A549 (cell line): Measurements from ENCODE around the gene STAT4. TPM values are rescaled to one million over a fixed set of nuclear protein-coding genes. Genes with fewer than 3 reads are reported as not detected.

Experiments used
- BHLHE40 ChIP-seq: IDR thresholded peaks from 2 replicates; pipeline ENCODE4 v1.6.1; 2012; ENCODE audit warnings: low read depth, low read length, inconsistent platforms
- CBX2 ChIP-seq: fragments of 200-600 bp; sonication (generic); IDR thresholded peaks from 2 replicates; pipeline ENCODE4 v1.6.1; 2016; ENCODE audit warnings: low read depth, mild to moderate bottlenecking, borderline replicate concordance
- CBX8 ChIP-seq: fragments of 200-600 bp; sonication (generic); IDR thresholded peaks from 2 replicates; pipeline ENCODE4 v1.6.1; 2016
- CHD4 ChIP-seq: fragments of 200-600 bp; sonication (generic); IDR thresholded peaks from 2 replicates; pipeline ENCODE4 v1.6.1; 2016; ENCODE audit warnings: antibody characterized with exemption, mild to moderate bottlenecking, borderline replicate concordance
- EHF ChIP-seq: fragments of 250-450 bp; sonication (Bioruptor Pico); IDR thresholded peaks from 2 replicates; pipeline ENCODE4 v1.5.0; 2020; ENCODE audit warnings: mild to moderate bottlenecking
- EHMT2 ChIP-seq: fragments of 200-600 bp; sonication (generic); IDR thresholded peaks from 2 replicates; pipeline ENCODE4 v1.6.1; 2016; ENCODE audit warnings: antibody characterized with exemption, low read depth, mild to moderate bottlenecking, moderate library complexity
- FOSL2 ChIP-seq, 2 experiments: fragments of 450-650 bp in 1 of 2; fragments of >200 bp in 1 of 2; sonication (Bioruptor Twin) in 1 of 2; formaldehyde crosslinking; IDR thresholded peaks; 2 replicates each; pipeline versions ENCODE4 v1.5.0 to v1.6.1; 2016 to 2020; ENCODE audit warnings: mild to moderate bottlenecking in 1 of 2, moderate library complexity in 1 of 2
- GATA3 ChIP-seq: IDR thresholded peaks from 2 replicates; pipeline ENCODE4 v1.6.1; 2012; ENCODE audit warnings: borderline replicate concordance
- HEYL ChIP-seq: fragments of 250-450 bp; sonication (Bioruptor Pico); IDR thresholded peaks from 2 replicates; pipeline ENCODE4 v1.8.0; 2021; ENCODE audit warnings: mild to moderate bottlenecking, moderate library complexity
- HMGXB4 ChIP-seq: fragments of 250-450 bp; sonication (Bioruptor Pico); IDR thresholded peaks from 2 replicates; pipeline ENCODE4 v1.5.0; 2021; ENCODE audit warnings: mild to moderate bottlenecking, moderate library complexity, borderline replicate concordance
- HOXA7 ChIP-seq: fragments of 250-450 bp; sonication (Bioruptor Pico); IDR thresholded peaks from 2 replicates; pipeline ENCODE4 v1.5.0; 2020; ENCODE audit warnings: mild to moderate bottlenecking, moderate library complexity
- JUNB ChIP-seq: fragments of >200 bp; sonication (Bioruptor Twin); formaldehyde crosslinking; IDR thresholded peaks from 2 replicates; pipeline ENCODE4 v1.6.1; 2016
- KDM1A ChIP-seq: fragments of 200-600 bp; sonication (generic); IDR thresholded peaks from 2 replicates; pipeline ENCODE4 v1.6.1; 2016; ENCODE audit warnings: low read depth, mild to moderate bottlenecking
- KDM5A ChIP-seq: fragments of 200-600 bp; sonication (generic); IDR thresholded peaks from 2 replicates; pipeline ENCODE4 v1.6.1; 2016; ENCODE audit warnings: antibody characterized with exemption, mild to moderate bottlenecking
- MAFK ChIP-seq: fragments of 450-650 bp; IDR thresholded peaks from 2 replicates; pipeline ENCODE4 v1.6.1; 2014; ENCODE audit not compliant: partially characterized antibody
- MAX ChIP-seq: IDR thresholded peaks from 2 replicates; pipeline ENCODE4 v1.6.1; 2012
- MYC ChIP-seq: IDR thresholded peaks from 2 replicates; pipeline ENCODE4 v1.6.1; 2012; ENCODE audit warnings: mild to moderate bottlenecking, inconsistent platforms, low read length, improper control_type of control experiment, borderline replicate concordance
- NFE2L2 ChIP-seq: fragments of 150-350 bp; conservative IDR thresholded peaks from 2 replicates; pipeline ENCODE4 v1.6.1; 2014; ENCODE audit warnings: low read length
- NPAS2 ChIP-seq: fragments of 250-450 bp; sonication (Bioruptor Pico); IDR thresholded peaks from 2 replicates; pipeline ENCODE4 v1.8.0; 2022; ENCODE audit warnings: mild to moderate bottlenecking, moderate library complexity, borderline replicate concordance
- POLR2AphosphoS2 ChIP-seq: conservative IDR thresholded peaks from 2 replicates; pipeline ENCODE4 v1.6.1; 2012; ENCODE audit warnings: low read length, improper control_type of control experiment, inconsistent platforms
- RAD21 ChIP-seq, 2 experiments: fragments of >200 bp in 1 of 2; sonication (Bioruptor Twin) in 1 of 2; formaldehyde crosslinking in 1 of 2; IDR thresholded peaks in 1 of 2; conservative IDR thresholded peaks in 1 of 2; 2 replicates in 1 of 2; 3 replicates in 1 of 2; pipeline ENCODE4 v1.6.1; 2012 to 2018; ENCODE audit warnings: inconsistent platforms in 1 of 2
- REST ChIP-seq: fragments of 200-600 bp; sonication (generic); IDR thresholded peaks from 2 replicates; pipeline ENCODE4 v1.6.1; 2016; ENCODE audit warnings: antibody characterized with exemption, mild to moderate bottlenecking, moderate library complexity
- SMC3 ChIP-seq: fragments of >200 bp; sonication (Bioruptor Twin); formaldehyde crosslinking; IDR thresholded peaks from 3 replicates; pipeline ENCODE4 v1.6.1; 2018; ENCODE audit warnings: inconsistent platforms
- TP53 ChIP-seq: fragments of 250-450 bp; sonication (Bioruptor Pico); IDR thresholded peaks from 2 replicates; pipeline ENCODE4 v1.5.0; 2021; ENCODE audit warnings: mild to moderate bottlenecking, moderate library complexity
- ZC3H11A ChIP-seq: fragments of 450-650 bp; IDR thresholded peaks from 2 replicates; pipeline ENCODE4 v1.6.1; 2014; ENCODE audit warnings: antibody characterized with exemption, mild to moderate bottlenecking
- ZNF302 ChIP-seq: fragments of 250-450 bp; sonication (Bioruptor Pico); IDR thresholded peaks from 2 replicates; pipeline ENCODE4 v1.9.0; 2021; ENCODE audit warnings: inconsistent platforms, mild to moderate bottlenecking, moderate library complexity
- ZSCAN20 ChIP-seq: fragments of 250-450 bp; sonication (Bioruptor Pico); IDR thresholded peaks from 2 replicates; pipeline ENCODE4 v1.8.0; 2022; ENCODE audit warnings: mild to moderate bottlenecking, moderate library complexity
- polyA plus RNA-seq, 4 experiments: library from polyadenylated mRNA; depleted of rRNA in 3 of 4; stranded (reverse); fragments of >200 nt; fragmentation: RNase III in 1 of 4; extraction: RNeasy Plus Mini Kit Qiagen cat#74134 plus additional on column Dnase treatment in 1 of 4; gene quantifications; 2 replicates in 3 of 4; 3 replicates in 1 of 4; pipeline ENCODE4 v1.2.3, GENCODE V29; 2011 to 2017
- TF ChIP-seq, protein P1 (sequence below): fragments of >200 bp; sonication (Bioruptor Twin); formaldehyde crosslinking; IDR thresholded peaks from 3 replicates; pipeline ENCODE4 v1.6.1; 2016
- TF ChIP-seq, protein P2 (sequence below): fragments of >200 bp; sonication (Bioruptor Twin); formaldehyde crosslinking; IDR thresholded peaks from 3 replicates; pipeline ENCODE4 v1.5.1; 2016
- TF ChIP-seq, protein P3 (sequence below): fragments of 150-350 bp; IDR thresholded peaks from 2 replicates; pipeline ENCODE4 v1.6.1; 2014; ENCODE audit warnings: low read depth, mild to moderate bottlenecking, low read length
- TF ChIP-seq, protein P4 (sequence below): fragments of 450-650 bp; IDR thresholded peaks from 2 replicates; pipeline ENCODE4 v1.6.1; 2014; ENCODE audit warnings: antibody characterized with exemption
- TF ChIP-seq, protein P5 (sequence below): fragments of >200 bp; sonication (Bioruptor Twin); formaldehyde crosslinking; IDR thresholded peaks from 2 replicates; pipeline ENCODE4 v1.6.1; 2016

STAT4 gene
- polyA plus RNA-seq, 2 of the 4 experiments (the other 2 are of a cell fraction), result 11.6 to 34.4 TPM

DNA sequence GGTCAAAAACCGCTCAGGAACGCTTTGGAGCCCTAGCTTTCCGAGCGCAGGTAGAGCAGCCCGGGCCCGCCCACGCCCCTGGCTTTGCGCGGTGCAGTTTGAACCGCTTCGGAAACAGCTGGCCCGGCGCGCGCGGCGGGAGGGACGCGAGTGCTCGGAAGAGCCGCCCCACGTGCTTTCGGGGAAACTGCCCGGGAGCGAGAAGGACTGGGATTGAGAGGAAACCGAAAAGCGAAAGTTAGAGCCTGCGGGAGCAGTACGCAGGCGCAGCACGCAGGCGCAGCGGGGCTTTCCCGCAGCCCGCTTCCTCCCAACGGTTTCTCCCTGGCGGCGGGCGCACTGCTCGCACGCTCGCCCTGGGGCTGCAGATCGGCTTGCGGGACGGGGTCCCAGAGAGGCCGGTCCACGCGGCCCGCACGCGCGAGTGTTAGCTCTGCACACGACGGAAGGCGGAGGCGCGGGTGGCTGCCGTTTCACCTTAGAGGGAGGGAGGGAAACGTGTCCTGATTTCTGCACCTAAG, 130.5 kb downstream of the STAT4 start (continued):
- TF ChIP-seq NFE2L2 (no peak), HMGXB4 (CRISPR knock-in tag) (no peak), MAX (peak; percentile 100), KDM5A (peak; percentile 77; the same call in 1 of the 2 replicates), MAFK (no peak), POLR2AphosphoS2 (no peak), MYC (peak; percentile 98), CBX2 (no peak), FOSL2 (IDR thresholded peaks at IDR 0.05) (no peak), FOSL2 (CRISPR knock-in tag; IDR thresholded peaks at IDR 0.05) (peak; percentile 46; the same call in 1 of the 2 replicates), KDM1A (no peak), CBX8 (no peak), BHLHE40 (peak; percentile 39; the same call in 1 of the 2 replicates), REST (no peak), ZC3H11A (no peak), EHMT2 (no peak), RAD21 (conservative IDR thresholded peaks at IDR 0.05 in 1 of 2, IDR thresholded peaks at IDR 0.05 in 1 of 2) (peak; percentile 26 to 47; a peak in 4 of 5 replicates), TP53 (no peak), ZSCAN20 (CRISPR knock-in tag) (no peak), EHF (CRISPR knock-in tag) (no peak), JUNB (no peak), GATA3 (peak; percentile 88), NPAS2 (CRISPR knock-in tag) (peak; percentile 53), SMC3 (peak; percentile 42), ZNF302 (CRISPR knock-in tag) (no peak), HEYL (CRISPR knock-in tag) (no peak), HOXA7 (no peak), CHD4 (no peak)
- TF ChIP-seq, protein P1, sequence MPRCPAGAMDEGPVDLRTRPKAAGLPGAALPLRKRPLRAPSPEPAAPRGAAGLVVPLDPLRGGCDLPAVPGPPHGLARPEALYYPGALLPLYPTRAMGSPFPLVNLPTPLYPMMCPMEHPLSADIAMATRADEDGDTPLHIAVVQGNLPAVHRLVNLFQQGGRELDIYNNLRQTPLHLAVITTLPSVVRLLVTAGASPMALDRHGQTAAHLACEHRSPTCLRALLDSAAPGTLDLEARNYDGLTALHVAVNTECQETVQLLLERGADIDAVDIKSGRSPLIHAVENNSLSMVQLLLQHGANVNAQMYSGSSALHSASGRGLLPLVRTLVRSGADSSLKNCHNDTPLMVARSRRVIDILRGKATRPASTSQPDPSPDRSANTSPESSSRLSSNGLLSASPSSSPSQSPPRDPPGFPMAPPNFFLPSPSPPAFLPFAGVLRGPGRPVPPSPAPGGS, result peak; percentile 93
- TF ChIP-seq, protein P2, sequence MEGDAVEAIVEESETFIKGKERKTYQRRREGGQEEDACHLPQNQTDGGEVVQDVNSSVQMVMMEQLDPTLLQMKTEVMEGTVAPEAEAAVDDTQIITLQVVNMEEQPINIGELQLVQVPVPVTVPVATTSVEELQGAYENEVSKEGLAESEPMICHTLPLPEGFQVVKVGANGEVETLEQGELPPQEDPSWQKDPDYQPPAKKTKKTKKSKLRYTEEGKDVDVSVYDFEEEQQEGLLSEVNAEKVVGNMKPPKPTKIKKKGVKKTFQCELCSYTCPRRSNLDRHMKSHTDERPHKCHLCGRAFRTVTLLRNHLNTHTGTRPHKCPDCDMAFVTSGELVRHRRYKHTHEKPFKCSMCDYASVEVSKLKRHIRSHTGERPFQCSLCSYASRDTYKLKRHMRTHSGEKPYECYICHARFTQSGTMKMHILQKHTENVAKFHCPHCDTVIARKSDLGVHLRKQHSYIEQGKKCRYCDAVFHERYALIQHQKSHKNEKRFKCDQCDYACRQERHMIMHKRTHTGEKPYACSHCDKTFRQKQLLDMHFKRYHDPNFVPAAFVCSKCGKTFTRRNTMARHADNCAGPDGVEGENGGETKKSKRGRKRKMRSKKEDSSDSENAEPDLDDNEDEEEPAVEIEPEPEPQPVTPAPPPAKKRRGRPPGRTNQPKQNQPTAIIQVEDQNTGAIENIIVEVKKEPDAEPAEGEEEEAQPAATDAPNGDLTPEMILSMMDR, result no peak
- TF ChIP-seq, protein P3, sequence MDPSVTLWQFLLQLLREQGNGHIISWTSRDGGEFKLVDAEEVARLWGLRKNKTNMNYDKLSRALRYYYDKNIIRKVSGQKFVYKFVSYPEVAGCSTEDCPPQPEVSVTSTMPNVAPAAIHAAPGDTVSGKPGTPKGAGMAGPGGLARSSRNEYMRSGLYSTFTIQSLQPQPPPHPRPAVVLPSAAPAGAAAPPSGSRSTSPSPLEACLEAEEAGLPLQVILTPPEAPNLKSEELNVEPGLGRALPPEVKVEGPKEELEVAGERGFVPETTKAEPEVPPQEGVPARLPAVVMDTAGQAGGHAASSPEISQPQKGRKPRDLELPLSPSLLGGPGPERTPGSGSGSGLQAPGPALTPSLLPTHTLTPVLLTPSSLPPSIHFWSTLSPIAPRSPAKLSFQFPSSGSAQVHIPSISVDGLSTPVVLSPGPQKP, result no peak
- TF ChIP-seq, protein P4, sequence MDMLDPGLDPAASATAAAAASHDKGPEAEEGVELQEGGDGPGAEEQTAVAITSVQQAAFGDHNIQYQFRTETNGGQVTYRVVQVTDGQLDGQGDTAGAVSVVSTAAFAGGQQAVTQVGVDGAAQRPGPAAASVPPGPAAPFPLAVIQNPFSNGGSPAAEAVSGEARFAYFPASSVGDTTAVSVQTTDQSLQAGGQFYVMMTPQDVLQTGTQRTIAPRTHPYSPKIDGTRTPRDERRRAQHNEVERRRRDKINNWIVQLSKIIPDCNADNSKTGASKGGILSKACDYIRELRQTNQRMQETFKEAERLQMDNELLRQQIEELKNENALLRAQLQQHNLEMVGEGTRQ, result peak; percentile 84
- TF ChIP-seq, protein P5, sequence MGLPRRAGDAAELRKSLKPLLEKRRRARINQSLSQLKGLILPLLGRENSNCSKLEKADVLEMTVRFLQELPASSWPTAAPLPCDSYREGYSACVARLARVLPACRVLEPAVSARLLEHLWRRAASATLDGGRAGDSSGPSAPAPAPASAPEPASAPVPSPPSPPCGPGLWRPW, result no peak
